Skeletal muscle satellite cell (primary cell): ENCODE measurements around the gene EPO.
A peak's percentile ranks its signal among the peaks of the same experiment; 100 is the strongest.
"Not testable (repeated sequence)": the region's sequence is repeated elsewhere in the genome, so short reads cannot be mapped to it uniquely, and the experiment has no call there.

Experiments used
- H3K27me3 ChIP-seq: 2 replicates; pipeline ENCODE4 v1.7.0; 2013; ENCODE audit warnings: low read length; ENCODE audit not compliant: control insufficient read depth, insufficient read depth
- H3K36me3 ChIP-seq: 2 replicates; pipeline ENCODE4 v1.7.0; 2013; ENCODE audit warnings: mild to moderate bottlenecking, control low read depth, low read length; ENCODE audit not compliant: insufficient read depth
- H3K4me1 ChIP-seq: 2 replicates; pipeline ENCODE4 v1.7.0; 2013; ENCODE audit warnings: low read length; ENCODE audit not compliant: control insufficient read depth, insufficient read depth
- H3K4me2 ChIP-seq: 2 replicates; pipeline ENCODE4 v1.7.0; 2013; ENCODE audit warnings: mild to moderate bottlenecking, low read length
- H3K4me3 ChIP-seq: 2 replicates; pipeline ENCODE4 v1.7.0; 2013; ENCODE audit warnings: low read length
- H3K9ac ChIP-seq: 2 replicates; pipeline ENCODE4 v1.7.0; 2013; ENCODE audit warnings: mild to moderate bottlenecking, low read depth, low read length, moderate library complexity
- H3K9me3 ChIP-seq: replicated peaks from 2 replicates; pipeline ENCODE4 v1.7.0; 2013; ENCODE audit warnings: mild to moderate bottlenecking, control low read depth, low read length

The EPO gene

DNA sequence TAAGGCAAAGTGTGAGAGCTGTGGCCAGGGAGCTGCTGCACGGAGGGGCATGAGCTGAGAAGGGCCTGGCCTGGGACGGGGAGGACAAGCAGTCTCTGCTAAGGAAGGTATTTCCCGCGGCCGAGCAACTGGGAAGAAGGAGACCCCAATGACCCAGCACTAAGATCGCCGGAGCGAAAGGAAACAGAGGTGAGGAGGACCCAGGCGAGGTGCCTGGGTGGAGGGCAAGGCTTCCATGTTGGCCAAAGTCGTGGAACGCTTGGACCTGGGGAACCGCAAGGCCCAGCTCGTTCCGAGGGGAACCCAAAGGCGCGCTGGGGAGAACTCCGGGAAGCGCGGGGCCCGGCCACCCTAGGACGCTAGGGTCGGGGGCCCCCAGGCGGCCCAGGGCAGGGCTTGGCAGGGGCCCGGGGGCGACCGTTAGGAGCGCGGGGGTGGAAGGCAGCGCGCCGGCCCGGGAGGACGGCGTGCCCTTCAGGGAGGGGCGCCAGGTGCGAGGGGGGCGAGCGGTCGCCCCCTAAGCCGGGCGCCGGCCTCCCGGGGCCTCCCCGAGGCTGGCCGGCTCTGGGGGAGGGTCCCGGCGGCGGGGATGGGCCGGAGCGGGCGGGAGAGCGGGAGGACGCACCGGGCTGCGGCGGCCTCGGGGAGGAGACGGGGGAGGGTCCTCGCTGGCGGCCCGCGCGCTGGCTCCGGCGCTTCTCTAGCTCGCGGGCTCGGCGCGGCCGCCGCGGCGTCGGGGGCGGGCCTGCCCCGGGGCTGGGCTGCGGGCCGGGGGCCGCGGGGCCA, 26.8 kb upstream of the EPO start:
- peak overlapping the region; percentile 88 for H3K9ac ChIP-seq
- peaks cover 10% of the 10 kb centered on the region for H3K36me3 ChIP-seq
- peak overlapping the region; percentile 93 for H3K4me3 ChIP-seq
- no peaks in the 10 kb centered on the region for H3K27me3 ChIP-seq
- H3K9me3 ChIP-seq, result no peaks in the 10 kb centered on the region
- peak overlapping the region; percentile 98 for H3K4me2 ChIP-seq
- peaks cover 19% of the 10 kb centered on the region for H3K4me1 ChIP-seq

DNA sequence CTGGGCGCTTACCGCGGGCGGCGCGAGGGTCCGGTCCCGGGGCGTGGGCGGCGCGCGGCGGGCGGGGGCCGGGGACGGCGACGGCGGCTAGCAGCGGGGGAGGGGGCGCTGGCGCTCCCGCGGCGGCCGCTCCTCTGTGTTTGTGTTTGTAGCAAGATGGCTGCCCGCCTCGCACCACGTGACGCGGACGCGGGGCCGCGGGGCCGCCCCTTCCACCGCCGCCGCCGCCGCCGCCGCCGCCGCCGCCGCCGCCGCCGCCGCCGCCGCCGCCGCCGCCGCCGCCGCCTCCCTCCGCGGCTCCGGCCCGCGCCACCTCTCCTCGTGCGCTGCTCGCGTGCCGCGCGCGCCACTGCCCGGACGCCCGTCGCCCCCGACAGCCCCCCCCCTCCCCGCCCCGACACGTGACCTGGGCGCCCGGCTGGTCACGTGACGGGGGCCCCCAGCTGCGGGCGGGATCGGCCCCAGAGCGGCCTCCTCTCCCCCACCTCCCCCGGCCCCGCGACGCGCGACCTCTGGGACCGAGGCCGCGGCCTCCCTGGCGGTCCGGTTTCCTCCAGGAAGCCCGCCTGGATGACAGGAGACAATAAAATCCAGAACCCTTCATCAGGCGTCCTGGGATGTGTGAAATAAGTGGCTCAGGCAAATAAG, 26.0 kb upstream of the EPO start, which contains the start of gene GIGYF1:
TSS of gene GIGYF1 (minus strand) at position 153 of the 648 bp plus-strand sequence. CDS start 6,012 bp downstream, outside the sequence.
- Histone ChIP-seq H3K27me3 (peaks cover 3% of the 10 kb centered on the region), H3K4me1 (peaks cover 19% of the 10 kb centered on the region), H3K9me3 (no peaks in the 10 kb centered on the region), H3K9ac (peak within 1 kb of the TSS; percentile 88), H3K36me3 (peaks cover 6% of the 10 kb centered on the region), H3K4me2 (peak within 1 kb of the TSS; percentile 98), H3K4me3 (peak within 1 kb of the TSS; percentile 93)

DNA sequence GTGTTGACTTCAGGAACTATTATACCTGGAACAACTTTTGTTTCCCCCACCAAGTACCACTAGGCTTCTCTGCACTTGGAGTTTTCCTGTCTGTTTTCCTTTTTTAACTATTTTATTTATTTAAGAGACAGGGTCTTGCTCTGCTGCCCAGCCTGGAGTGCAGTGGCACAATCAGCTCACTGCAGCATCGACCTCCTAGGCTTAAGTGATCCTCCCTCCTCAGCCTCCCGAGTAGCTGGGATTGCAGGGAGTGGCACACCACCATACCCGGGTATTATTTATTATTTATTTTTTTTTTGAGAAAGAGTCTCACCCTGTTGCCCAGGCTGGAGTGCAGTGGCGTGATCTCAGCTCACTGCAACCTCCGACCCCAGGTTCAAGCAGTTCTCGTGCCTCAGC, 24.1 kb upstream of the EPO start:
- Histone ChIP-seq H3K27me3 (peaks cover 11% of the 10 kb centered on the region), H3K9ac (no peak overlapping the region), H3K4me1 (peaks cover 17% of the 10 kb centered on the region), H3K36me3 (no peaks in the 10 kb centered on the region), H3K4me2 (no peak overlapping the region), H3K9me3 (no peaks in the 10 kb centered on the region), H3K4me3 (no peak overlapping the region)

GRCh38 chr7:100699018-100699417, 21.2 kb upstream of the EPO start:
- Histone ChIP-seq H3K9me3 (no peaks in the 10 kb centered on the region), H3K9ac (no peak overlapping the region), H3K4me1 (no peaks in the 10 kb centered on the region), H3K4me2 (no peak overlapping the region), H3K36me3 (no peaks in the 10 kb centered on the region), H3K27me3 (peaks cover 16% of the 10 kb centered on the region), H3K4me3 (no peak overlapping the region)

DNA sequence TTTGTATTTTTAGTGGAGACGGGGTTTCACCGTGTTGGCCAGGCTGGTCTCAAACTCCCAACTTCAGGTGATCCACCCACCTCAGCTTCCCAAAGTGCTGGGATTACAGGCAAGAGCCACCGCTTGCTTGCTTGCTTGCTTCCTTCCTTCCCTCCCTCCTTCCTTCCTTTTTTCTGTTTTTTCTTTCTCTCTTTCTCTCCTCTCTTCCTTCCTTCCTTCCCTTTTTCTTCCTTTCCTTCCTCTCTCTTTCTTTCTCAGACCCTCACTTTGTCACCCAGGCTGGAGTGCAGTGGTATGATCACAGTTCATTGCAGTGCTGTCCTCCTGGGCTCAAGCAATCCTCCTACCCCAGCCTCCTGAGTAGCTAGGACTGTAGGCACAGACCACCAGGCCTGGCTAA, 19.2 kb upstream of the EPO start:
- not testable (repeated sequence) for H3K4me2 ChIP-seq, H3K9ac ChIP-seq, H3K9me3 ChIP-seq, H3K4me3 ChIP-seq, H3K36me3 ChIP-seq, H3K4me1 ChIP-seq
- peaks cover 16% of the 10 kb centered on the region for H3K27me3 ChIP-seq

- peak overlapping the region; percentile 93 for H3K4me2 ChIP-seq
- H3K9me3 ChIP-seq, result no peaks in the 10 kb centered on the region
- H3K4me1 ChIP-seq, result peaks cover 12% of the 10 kb centered on the region
- H3K9ac ChIP-seq, result peak overlapping the region; percentile 92
- H3K4me3 ChIP-seq, result peak overlapping the region; percentile 97
- H3K27me3 ChIP-seq, result peaks cover 5% of the 10 kb centered on the region
- H3K36me3 ChIP-seq, result peaks cover 6% of the 10 kb centered on the region
These were observed 14.9 kb upstream of the EPO start for GRCh38 chr7:100705320-100705752.

GRCh38 chr7:100705753-100706671, 14.3 kb upstream of the EPO start, which contains the start of gene POP7:
TSS of gene POP7 (plus strand) at chr7:100706121. CDS start at chr7:100706831, 710 bp downstream.
- Histone ChIP-seq H3K9ac (peak within 1 kb of the TSS; percentile 92), H3K4me2 (peak within 1 kb of the TSS; percentile 93), H3K9me3 (no peaks in the 10 kb centered on the region), H3K36me3 (peaks cover 6% of the 10 kb centered on the region), H3K4me1 (peaks cover 12% of the 10 kb centered on the region), H3K4me3 (peak within 1 kb of the TSS; percentile 97), H3K27me3 (peaks cover 5% of the 10 kb centered on the region)

DNA sequence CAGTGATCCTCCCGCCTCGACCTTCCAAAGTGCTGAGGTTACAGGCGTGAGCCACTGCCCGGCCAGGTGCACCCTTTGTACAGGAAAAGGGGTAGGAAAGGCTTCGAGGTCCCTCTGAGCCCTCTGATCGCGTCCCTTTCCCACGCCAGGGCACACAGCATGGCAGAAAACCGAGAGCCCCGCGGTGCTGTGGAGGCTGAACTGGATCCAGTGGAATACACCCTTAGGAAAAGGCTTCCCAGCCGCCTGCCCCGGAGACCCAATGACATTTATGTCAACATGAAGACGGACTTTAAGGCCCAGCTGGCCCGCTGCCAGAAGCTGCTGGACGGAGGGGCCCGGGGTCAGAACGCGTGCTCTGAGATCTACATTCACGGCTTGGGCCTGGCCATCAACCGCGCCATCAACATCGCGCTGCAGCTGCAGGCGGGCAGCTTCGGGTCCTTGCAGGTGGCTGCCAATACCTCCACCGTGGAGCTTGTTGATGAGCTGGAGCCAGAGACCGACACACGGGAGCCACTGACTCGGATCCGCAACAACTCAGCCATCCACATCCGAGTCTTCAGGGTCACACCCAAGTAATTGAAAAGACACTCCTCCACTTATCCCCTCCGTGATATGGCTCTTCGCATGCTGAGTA, 13.5 kb upstream of the EPO start:
- peak overlapping the region; percentile 92 for H3K9ac ChIP-seq
- H3K36me3 ChIP-seq, result peaks cover 6% of the 10 kb centered on the region
- H3K4me1 ChIP-seq, result peaks cover 12% of the 10 kb centered on the region
- H3K27me3 ChIP-seq, result peaks cover 5% of the 10 kb centered on the region
- peak overlapping the region; percentile 93 for H3K4me2 ChIP-seq
- H3K9me3 ChIP-seq, result no peaks in the 10 kb centered on the region
- H3K4me3 ChIP-seq, result peak overlapping the region; percentile 97

DNA sequence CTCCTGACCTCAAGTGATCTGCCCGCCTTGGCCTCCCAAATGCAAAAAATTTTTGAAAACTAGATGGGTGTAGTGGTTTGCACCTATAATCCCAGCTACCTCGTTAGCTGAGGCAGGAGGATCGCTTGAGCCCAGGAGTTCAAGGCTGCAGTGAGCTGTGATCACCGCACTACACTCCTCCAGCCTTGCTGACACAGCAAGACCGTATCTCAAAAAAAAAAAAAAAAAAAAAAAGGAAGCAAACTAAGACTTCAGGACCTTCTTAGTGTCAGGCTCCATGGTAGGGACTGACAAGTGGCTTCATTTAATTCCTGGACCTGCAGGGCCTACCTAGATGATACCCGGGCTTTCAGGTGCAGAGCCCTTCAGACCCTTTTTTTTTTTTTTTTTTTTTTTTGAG, 11.9 kb upstream of the EPO start:
- Histone ChIP-seq H3K9me3 (no peaks in the 10 kb centered on the region), H3K4me2 (no peak overlapping the region), H3K27me3 (no peaks in the 10 kb centered on the region), H3K9ac (no peak overlapping the region), H3K4me1 (peaks cover 12% of the 10 kb centered on the region), H3K4me3 (no peak overlapping the region), H3K36me3 (peaks cover 6% of the 10 kb centered on the region)

DNA sequence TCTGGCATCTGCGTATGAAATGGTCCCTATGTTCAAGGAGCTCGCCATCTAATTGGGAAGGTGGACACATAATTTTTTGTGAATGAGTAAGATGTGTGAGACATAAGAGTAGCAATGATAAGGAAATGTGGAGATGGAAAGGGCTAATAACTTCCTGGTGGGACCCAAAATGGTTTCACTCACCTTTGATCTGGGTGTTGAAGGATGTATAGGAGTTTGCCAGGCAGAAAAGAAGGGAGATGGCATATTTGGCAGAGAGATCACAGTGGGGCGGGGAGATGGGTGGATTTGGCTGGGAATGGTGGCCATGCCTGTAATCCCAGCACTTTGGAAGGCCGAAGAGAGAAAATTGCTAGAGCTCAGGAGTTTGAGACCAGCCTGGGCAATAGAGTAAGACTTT, 9.8 kb upstream of the EPO start:
- Histone ChIP-seq H3K36me3 (peaks cover 6% of the 10 kb centered on the region), H3K4me1 (peaks cover 11% of the 10 kb centered on the region), H3K4me3 (no peak overlapping the region)

More for the DNA sequence above, 9.8 kb upstream of the EPO start:
- no peak overlapping the region for H3K4me2 ChIP-seq
- no peaks in the 10 kb centered on the region for H3K9me3 ChIP-seq
- no peak overlapping the region for H3K9ac ChIP-seq
- H3K27me3 ChIP-seq, result no peaks in the 10 kb centered on the region
